A549 (cell line): ENCODE results near the gene ZBTB20. TPM values are rescaled to one million over a fixed set of nuclear protein-coding genes. Genes with fewer than 3 reads are reported as not detected.

Experiments used
- ATAC-seq, 2 experiments: fragments of 200-7000 bp in 1 of 2; fragments of >200 bp in 1 of 2; cut with Nextera tagmentation in 1 of 2; cut with Tn5 transposase in 1 of 2; 3 replicates each; pipeline versions ENCODE4 v1.8.0 to v1.9.1; 2018 to 2020; ENCODE audit warnings: mild to moderate bottlenecking in 1 of 2, moderate library complexity in 1 of 2
- CTCF ChIA-PET: fragments of 300-600 bp; sonication (Branson Sonifier 250); formaldehyde crosslinking; extraction: SDS; loops from one replicate; lab custom pipeline; 2021; ENCODE audit warnings: antibody characterized with exemption, inconsistent platforms; lab: Yijun Ruan, JAX
- POLR2A ChIA-PET: fragments of 350-600 bp; formaldehyde crosslinking; extraction: SDS; loops from one replicate; lab custom pipeline; 2021; ENCODE audit warnings: antibody characterized with exemption, inconsistent platforms; lab: Yijun Ruan, JAX
- DNase-seq, 2 experiments: peaks; one replicate each; pipeline versions ENCODE4 v3.0.0 to v3.0.0-alpha.2; 2011 to 2016; ENCODE audit warnings: low read depth in 1 of 2, low spot score in 1 of 2
- FAIRE-seq: peaks from 2 replicates; lab custom pipeline; 2011; peaks lifted over from hg19 to GRCh38; lab: Jason Lieb, UNC
- H3K27ac ChIP-seq, 2 experiments: fragments of >200 bp; sonication (Bioruptor Twin); formaldehyde crosslinking; 3 replicates each; pipeline ENCODE4 v1.5.1; 2016 to 2017
- H3K4me1 ChIP-seq: fragments of >200 bp; sonication (Bioruptor Twin); formaldehyde crosslinking; 3 replicates; pipeline ENCODE4 v1.6.1; 2016
- H3K4me2 ChIP-seq: fragments of >200 bp; sonication (Bioruptor Twin); formaldehyde crosslinking; 3 replicates; pipeline ENCODE4 v1.6.1; 2016
- H3K4me3 ChIP-seq: fragments of >200 bp; sonication (Bioruptor Twin); formaldehyde crosslinking; 3 replicates; pipeline ENCODE4 v1.5.1; 2016
- H3K9me3 ChIP-seq: fragments of >200 bp; sonication (Bioruptor Twin); formaldehyde crosslinking; 3 replicates; pipeline ENCODE4 v1.6.1; 2016
- ATOH8 ChIP-seq: fragments of 250-450 bp; sonication (Bioruptor Pico); IDR thresholded peaks from 2 replicates; pipeline ENCODE4 v1.5.0; 2020; ENCODE audit warnings: low read depth, mild to moderate bottlenecking, moderate library complexity
- BHLHE40 ChIP-seq: IDR thresholded peaks from 2 replicates; pipeline ENCODE4 v1.6.1; 2012; ENCODE audit warnings: low read depth, low read length, inconsistent platforms
- CEBPB ChIP-seq, 2 experiments: fragments of >200 bp in 1 of 2; sonication (Bioruptor Twin) in 1 of 2; formaldehyde crosslinking in 1 of 2; IDR thresholded peaks; 2 replicates each; pipeline ENCODE4 v1.6.1; 2012 to 2016
- CHD2 ChIP-seq: fragments of 150-350 bp; IDR thresholded peaks from 2 replicates; pipeline ENCODE4 v1.6.1; 2014; ENCODE audit warnings: low read length; ENCODE audit not compliant: partially characterized antibody
- CHD4 ChIP-seq: fragments of 200-600 bp; sonication (generic); IDR thresholded peaks from 2 replicates; pipeline ENCODE4 v1.6.1; 2016; ENCODE audit warnings: antibody characterized with exemption, mild to moderate bottlenecking, borderline replicate concordance
- ELK1 ChIP-seq: fragments of 150-350 bp; IDR thresholded peaks from 2 replicates; pipeline ENCODE4 v1.6.1; 2014; ENCODE audit warnings: low read depth, mild to moderate bottlenecking, low read length
- FOSL2 ChIP-seq, 2 experiments: fragments of 450-650 bp in 1 of 2; fragments of >200 bp in 1 of 2; sonication (Bioruptor Twin) in 1 of 2; formaldehyde crosslinking; IDR thresholded peaks; 2 replicates each; pipeline versions ENCODE4 v1.5.0 to v1.6.1; 2016 to 2020; ENCODE audit warnings: mild to moderate bottlenecking in 1 of 2, moderate library complexity in 1 of 2
- FOXS1 ChIP-seq: fragments of 250-450 bp; sonication (Bioruptor Pico); IDR thresholded peaks from 2 replicates; pipeline ENCODE4 v1.5.0; 2020; ENCODE audit warnings: mild to moderate bottlenecking, moderate library complexity
- HES2 ChIP-seq: fragments of >200 bp; sonication (Bioruptor Twin); formaldehyde crosslinking; IDR thresholded peaks from 2 replicates; pipeline ENCODE4 v1.6.1; 2016
- JUN ChIP-seq, 2 experiments: fragments of >200 bp; sonication (Bioruptor Twin); formaldehyde crosslinking; IDR thresholded peaks; 2 replicates in 1 of 2; 3 replicates in 1 of 2; pipeline ENCODE4 v1.6.1; 2016 to 2017
- KDM1A ChIP-seq: fragments of 200-600 bp; sonication (generic); IDR thresholded peaks from 2 replicates; pipeline ENCODE4 v1.6.1; 2016; ENCODE audit warnings: low read depth, mild to moderate bottlenecking
- MAX ChIP-seq: IDR thresholded peaks from 2 replicates; pipeline ENCODE4 v1.6.1; 2012
- POLR2AphosphoS2 ChIP-seq: conservative IDR thresholded peaks from 2 replicates; pipeline ENCODE4 v1.6.1; 2012; ENCODE audit warnings: low read length, improper control_type of control experiment, inconsistent platforms
- RCOR1 ChIP-seq: fragments of 150-350 bp; IDR thresholded peaks from 2 replicates; pipeline ENCODE4 v1.6.1; 2014; ENCODE audit warnings: antibody characterized with exemption, low read length, low read depth
- RFX5 ChIP-seq: fragments of 450-650 bp; IDR thresholded peaks from 2 replicates; pipeline ENCODE4 v1.7.1; 2014; ENCODE audit warnings: antibody characterized with exemption, mild to moderate bottlenecking, moderate library complexity
- RNF2 ChIP-seq: fragments of 200-600 bp; sonication (generic); IDR thresholded peaks from 2 replicates; pipeline ENCODE4 v1.6.1; 2016; ENCODE audit warnings: low read depth, mild to moderate bottlenecking, antibody characterized with exemption, moderate library complexity, borderline replicate concordance
- USF2 ChIP-seq: fragments of 450-650 bp; IDR thresholded peaks from 2 replicates; pipeline ENCODE4 v1.6.1; 2014; ENCODE audit warnings: antibody characterized with exemption
- ZFP36 ChIP-seq: fragments of 450-650 bp; IDR thresholded peaks from 2 replicates; pipeline ENCODE4 v1.6.1; 2014; ENCODE audit warnings: borderline replicate concordance; ENCODE audit not compliant: partially characterized antibody
- WGBS: methylation state at CpG from one replicate; pipeline ENCODE4 v1.1.6; 2017; ENCODE audit errors: missing lambda C conversion rate; 5-methylcytosine and 5-hydroxymethylcytosine counted together
- polyA plus RNA-seq, 4 experiments: library from polyadenylated mRNA; depleted of rRNA in 3 of 4; stranded (reverse); fragments of >200 nt; fragmentation: RNase III in 1 of 4; extraction: RNeasy Plus Mini Kit Qiagen cat#74134 plus additional on column Dnase treatment in 1 of 4; gene quantifications; 2 replicates in 3 of 4; 3 replicates in 1 of 4; pipeline ENCODE4 v1.2.3, GENCODE V29; 2011 to 2017

Gene ZBTB20
- polyA plus RNA-seq, 2 of the 4 experiments (the other 2 are of a cell fraction) = 0.85 to 5.0 TPM

- TF ChIP-seq CEBPB (IDR thresholded peaks at IDR 0.05) (peak in 1 of 2 experiments; percentile 73; a peak in 2 of 4 replicates), ZFP36 (no peak)
- TF ChIP-seq, all 56 proteins: peak for 1
- Histone ChIP-seq H3K27ac (peak overlapping the region; percentile 56 to 72), H3K4me1 (peaks cover 43% of the 10 kb centered on the region), H3K4me3 (peak overlapping the region; percentile 38), H3K4me2 (peak overlapping the region; percentile 77), H3K9me3 (no peaks in the 10 kb centered on the region)
- WGBS = 20% methylated on average over 8 of the region's 8 CpGs
- FAIRE-seq (no peak), ATAC-seq (peak in 1 of 2 experiments; percentile 39; a peak in 3 of 6 replicates), DNase-seq (no peak)
- ChIA-PET POLR2A (no interaction called here), CTCF (no interaction called here)
These were observed 246.2 kb downstream of the ZBTB20 start for GRCh38 chr3:114900908-114901307.

- ChIA-PET POLR2A (interaction anchor here (1.0 kb wide), 1 partner anchor 247 kb away, joined by 4 read pairs; the partner anchor contains the start of gene ZBTB20), CTCF (interaction anchor here (0.6 kb wide), 1 partner anchor 250 kb away, joined by 3 read pairs; no protein-coding TSS in a partner anchor)
- peak overlapping the region; percentile 36 to 40; a peak in 5 of 6 replicates for H3K27ac ChIP-seq
- ATAC-seq (peak; percentile 72 to 81), DNase-seq (peak in 1 of 2 experiments; percentile 88), FAIRE-seq (peak; percentile 84)
- peak overlapping the region; percentile 77 for H3K4me2 ChIP-seq
- H3K4me3 ChIP-seq = no peak overlapping the region
- no peaks in the 10 kb centered on the region for H3K9me3 ChIP-seq
- TF ChIP-seq MAX (0 out of 2 replicates have a peak, but pooled peaks have one; percentile 29), HES2 (no peak)
- 5% methylated on average over 4 of the region's 4 CpGs for WGBS
- H3K4me1 ChIP-seq = peaks cover 43% of the 10 kb centered on the region
These were observed 247.7 kb downstream of the ZBTB20 start for GRCh38 chr3:114899186-114899931.

- WGBS = 86% methylated on average over 1 of the region's 1 CpG
- FAIRE-seq = no peak
- Histone ChIP-seq H3K4me1 (peaks cover 24% of the 10 kb centered on the region), H3K4me3 (no peak overlapping the region), H3K27ac (no peak overlapping the region), H3K9me3 (no peaks in the 10 kb centered on the region), H3K4me2 (no peak overlapping the region)
- no peak for DNase-seq
- TF ChIP-seq FOSL2 (IDR thresholded peaks at IDR 0.05) = no peak
- TF ChIP-seq FOSL2 (CRISPR knock-in tag; IDR thresholded peaks at IDR 0.05) = no peak
- TF ChIP-seq KDM1A = no peak
- TF ChIP-seq JUN (IDR thresholded peaks at IDR 0.05) = no peak
- no peak for TF ChIP-seq ZFP36
- no peak for TF ChIP-seq ELK1
- TF ChIP-seq USF2 = no peak
- CTCF ChIA-PET = no interaction called here
- POLR2A ChIA-PET = no interaction called here
- no peak for ATAC-seq
These were observed 250.1 kb downstream of the ZBTB20 start for GRCh38 chr3:114896978-114897377.

GRCh38 chr3:114893361-114893760, 253.7 kb downstream of the ZBTB20 start:
- no peak for ATAC-seq
- TF ChIP-seq FOXS1 (CRISPR knock-in tag) = no peak
- TF ChIP-seq BHLHE40 = no peak
- TF ChIP-seq CHD4 = no peak
- TF ChIP-seq HES2 = no peak
- TF ChIP-seq CHD2 = no peak
- TF ChIP-seq RFX5 = no peak
- no peak for TF ChIP-seq RCOR1
- no peak for TF ChIP-seq POLR2AphosphoS2
- no peak for TF ChIP-seq ATOH8 (CRISPR knock-in tag)
- TF ChIP-seq ZFP36 = no peak
- TF ChIP-seq RNF2 = no peak
- ChIA-PET POLR2A (no interaction called here), CTCF (interaction anchor here (0.7 to 1.2 kb wide), 2 partner anchors 13 to 65 kb away, joined by 3 to 4 read pairs; no protein-coding TSS in a partner anchor)
- Histone ChIP-seq H3K9me3 (no peaks in the 10 kb centered on the region), H3K4me2 (no peak overlapping the region), H3K27ac (no peak overlapping the region), H3K4me3 (no peak overlapping the region), H3K4me1 (no peaks in the 10 kb centered on the region)
- FAIRE-seq = no peak
- DNase-seq = no peak
